ENCODE data around the gene LRRC75B. TPM values are rescaled to one million over a fixed set of nuclear protein-coding genes. Genes with fewer than 3 reads are reported as not detected.

Gene LRRC75B
- total and polyA plus RNA-seq, 2 of the 13 experiments (the other 11 are each of a cell fraction or from before 2014, with no cell fraction given) = 11.8 to 34.8 TPM

GRCh38 chr22:24593836-24594568 lies 1.1 kb upstream of the LRRC75B start (continued):
- TF ChIP-seq POGK (CRISPR knock-in tag; conservative IDR thresholded peaks at IDR 0.05) = 0 out of 2 replicates have a peak, but pooled peaks have one; percentile 2
- no peak for TF ChIP-seq ZNF570 (CRISPR knock-in tag; IDR thresholded peaks at IDR 0.05; ENCODE audit: borderline replicate concordance)
- TF ChIP-seq ZBTB44 (CRISPR knock-in tag; IDR thresholded peaks at IDR 0.05) = no peak
- no peak for TF ChIP-seq FOSL1 (CRISPR knock-in tag; IDR thresholded peaks at IDR 0.05; ENCODE audit: borderline replicate concordance)
- TF ChIP-seq PRDM10 (CRISPR knock-in tag; IDR thresholded peaks at IDR 0.05; ENCODE audit: low read depth) = no peak
- TF ChIP-seq TSC22D2 (CRISPR knock-in tag; IDR thresholded peaks at IDR 0.05; ENCODE audit: borderline replicate concordance) = no peak
- TF ChIP-seq ISL2 (CRISPR knock-in tag; IDR thresholded peaks at IDR 0.05) = 0 out of 2 replicates have a peak, but pooled peaks have one; percentile 38
- no peak for TF ChIP-seq SKI (IDR thresholded peaks at IDR 0.05; ENCODE audit: partially characterized antibody)
- no peak for TF ChIP-seq NCOA1 (CRISPR knock-in tag; IDR thresholded peaks at IDR 0.05)
- TF ChIP-seq ZC3H13 (CRISPR knock-in tag; IDR thresholded peaks at IDR 0.05) = no peak
- no peak for TF ChIP-seq ZNF44 (CRISPR knock-in tag; IDR thresholded peaks at IDR 0.05)
- TF ChIP-seq NFAT5 (CRISPR knock-in tag; IDR thresholded peaks at IDR 0.05) = 0 out of 2 replicates have a peak, but pooled peaks have one; percentile 19
- peak; percentile 57; the same call in 1 of the 2 replicates for TF ChIP-seq YEATS4 (CRISPR knock-in tag; IDR thresholded peaks at IDR 0.05; ENCODE audit: borderline replicate concordance)
- TF ChIP-seq CERS6 (CRISPR knock-in tag; IDR thresholded peaks at IDR 0.05) = no peak

Data from HepG2 (cell line).